Gastroesophageal sphincter (tissue), 4 donors: ENCODE measurements around the gene TNS3. TPM values are rescaled to one million over a fixed set of nuclear protein-coding genes. Genes with fewer than 3 reads are reported as not detected.

Experiments
- ATAC-seq: fragments of 150-250 bp; one replicate; pipeline ENCODE4 v1.9.1; 2016; ENCODE audit warnings: mild to moderate bottlenecking, moderate library complexity
- H3K27ac ChIP-seq, 4 donors: fragments of 200-600 bp; sonication (generic) in 3 of 4; 1 replicate in 3 of 4; 2 replicates in 1 of 4; pipeline ENCODE4 v1.5.1; 2016 to 2019
- H3K27me3 ChIP-seq: fragments of 200-600 bp; sonication (generic); one replicate; pipeline ENCODE4 v1.5.1; 2019
- H3K36me3 ChIP-seq, 2 donors: fragments of 200-600 bp; sonication (generic); one replicate each; pipeline ENCODE4 v1.5.1; 2019; ENCODE audit warnings: control low read depth in 1 of 2
- H3K4me1 ChIP-seq, 3 donors: fragments of 200-600 bp; sonication (generic); 1 replicate in 2 of 3; 2 replicates in 1 of 3; pipeline ENCODE4 v1.5.1; 2016 to 2019; ENCODE audit warnings: control low read depth in 2 of 3
- H3K4me3 ChIP-seq, 2 donors: fragments of 200-600 bp; sonication (generic); one replicate each; pipeline ENCODE4 v1.5.1; 2019; ENCODE audit warnings: mild to moderate bottlenecking in 1 of 2, moderate library complexity in 1 of 2
- H3K9me3 ChIP-seq, 3 donors: fragments of 200-600 bp; sonication (generic); one replicate each; pipeline ENCODE4 v1.5.1; 2017 to 2019; ENCODE audit warnings: control low read depth in 2 of 3
- EP300 ChIP-seq: sonication (generic); formaldehyde crosslinking; IDR thresholded peaks from one replicate; pipeline ENCODE4 v1.6.1; 2017; ENCODE audit warnings: antibody characterized with exemption, mild to moderate bottlenecking
- POLR2A ChIP-seq, 2 donors: fragments of 450-650 bp; IDR thresholded peaks; one replicate each; pipeline ENCODE4 v1.6.1; 2017; ENCODE audit warnings: antibody characterized with exemption in 2 of 2, mild to moderate bottlenecking in 2 of 2, moderate library complexity in 1 of 2
- POLR2AphosphoS5 ChIP-seq: sonication (generic); formaldehyde crosslinking; IDR thresholded peaks from one replicate; pipeline ENCODE4 v1.6.1; 2017; ENCODE audit warnings: antibody characterized with exemption
- WGBS, 2 donors: methylation state at CpG; one replicate each; pipeline ENCODE4 v1.1.5; 2018; ENCODE audit warnings: low coverage in 1 of 2; 5-methylcytosine and 5-hydroxymethylcytosine counted together
- total RNA-seq, 4 donors: library from RNA; depleted of rRNA; stranded (reverse); fragments of >200 nt; gene quantifications; one replicate each; pipeline ENCODE4 v1.1.0, GENCODE V29; 2016
- TF ChIP-seq, protein P1 (sequence below), 4 experiments: fragments of 200-600 bp in 2 of 4; fragments of 450-650 bp in 2 of 4; sonication (generic) in 1 of 4; IDR thresholded peaks; one replicate each; pipeline ENCODE4 v1.5.1; 2017 to 2019; ENCODE audit warnings: antibody characterized with exemption in 4 of 4, mild to moderate bottlenecking in 2 of 4, moderate library complexity in 2 of 4

TNS3 gene
- total RNA-seq, 4 donors from 2014 or later, result 35.0 to 61.3 (median 45.1) TPM

DNA sequence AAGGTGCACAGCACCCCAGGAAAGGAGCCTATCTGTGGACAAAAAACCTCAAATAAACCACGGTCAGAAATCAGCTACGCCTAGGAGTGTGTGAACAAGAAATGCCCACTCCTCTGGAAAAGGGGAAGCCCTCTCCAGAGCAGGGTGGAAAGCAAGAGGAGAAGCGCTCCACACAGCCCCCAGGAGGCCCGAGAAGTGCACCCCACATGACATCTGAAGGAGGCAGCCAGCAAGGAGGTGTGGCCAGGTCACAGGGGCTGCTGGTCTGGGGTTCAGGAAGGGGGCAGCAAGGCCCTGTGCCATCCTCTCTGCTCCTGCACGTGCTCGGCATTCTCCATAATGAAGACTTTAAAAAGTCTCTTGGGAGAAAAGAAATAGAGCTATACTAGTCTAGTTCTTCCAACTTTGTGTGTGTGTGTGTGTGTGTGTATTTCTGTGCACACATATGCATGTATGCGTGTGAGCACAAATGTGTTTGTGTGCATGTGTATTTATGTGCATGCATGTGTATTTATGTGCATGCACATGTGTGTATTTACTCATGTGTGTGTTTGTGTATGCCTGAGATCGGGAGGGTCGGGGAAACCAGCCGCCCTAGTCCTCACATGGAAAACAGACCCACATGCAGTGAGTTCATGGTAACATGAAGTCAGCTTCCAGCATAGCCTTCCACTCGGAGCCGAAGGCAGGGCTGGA is 76.5 kb downstream of the TNS3 start:
- Histone ChIP-seq H3K36me3 (no peaks in the 10 kb centered on the region), H3K27me3 (no peaks in the 10 kb centered on the region), H3K4me3 (no peak overlapping the region), H3K9me3 (no peaks in the 10 kb centered on the region), H3K4me1 (peaks cover 0 to 83% (median 28%) of the 10 kb centered on the region in 3 donors), H3K27ac (no peak overlapping the region)
- TF ChIP-seq, protein P1, sequence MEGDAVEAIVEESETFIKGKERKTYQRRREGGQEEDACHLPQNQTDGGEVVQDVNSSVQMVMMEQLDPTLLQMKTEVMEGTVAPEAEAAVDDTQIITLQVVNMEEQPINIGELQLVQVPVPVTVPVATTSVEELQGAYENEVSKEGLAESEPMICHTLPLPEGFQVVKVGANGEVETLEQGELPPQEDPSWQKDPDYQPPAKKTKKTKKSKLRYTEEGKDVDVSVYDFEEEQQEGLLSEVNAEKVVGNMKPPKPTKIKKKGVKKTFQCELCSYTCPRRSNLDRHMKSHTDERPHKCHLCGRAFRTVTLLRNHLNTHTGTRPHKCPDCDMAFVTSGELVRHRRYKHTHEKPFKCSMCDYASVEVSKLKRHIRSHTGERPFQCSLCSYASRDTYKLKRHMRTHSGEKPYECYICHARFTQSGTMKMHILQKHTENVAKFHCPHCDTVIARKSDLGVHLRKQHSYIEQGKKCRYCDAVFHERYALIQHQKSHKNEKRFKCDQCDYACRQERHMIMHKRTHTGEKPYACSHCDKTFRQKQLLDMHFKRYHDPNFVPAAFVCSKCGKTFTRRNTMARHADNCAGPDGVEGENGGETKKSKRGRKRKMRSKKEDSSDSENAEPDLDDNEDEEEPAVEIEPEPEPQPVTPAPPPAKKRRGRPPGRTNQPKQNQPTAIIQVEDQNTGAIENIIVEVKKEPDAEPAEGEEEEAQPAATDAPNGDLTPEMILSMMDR (IDR thresholded peaks at IDR 0.05), result no peak
- no peak for TF ChIP-seq EP300
- TF ChIP-seq POLR2A (IDR thresholded peaks at IDR 0.05), result no peak
- TF ChIP-seq POLR2AphosphoS5, result no peak
- WGBS, 2 donors, result 80 to 99% methylated on average over 4 to 6 of the region's 12 CpGs
- ATAC-seq, result no peak

DNA sequence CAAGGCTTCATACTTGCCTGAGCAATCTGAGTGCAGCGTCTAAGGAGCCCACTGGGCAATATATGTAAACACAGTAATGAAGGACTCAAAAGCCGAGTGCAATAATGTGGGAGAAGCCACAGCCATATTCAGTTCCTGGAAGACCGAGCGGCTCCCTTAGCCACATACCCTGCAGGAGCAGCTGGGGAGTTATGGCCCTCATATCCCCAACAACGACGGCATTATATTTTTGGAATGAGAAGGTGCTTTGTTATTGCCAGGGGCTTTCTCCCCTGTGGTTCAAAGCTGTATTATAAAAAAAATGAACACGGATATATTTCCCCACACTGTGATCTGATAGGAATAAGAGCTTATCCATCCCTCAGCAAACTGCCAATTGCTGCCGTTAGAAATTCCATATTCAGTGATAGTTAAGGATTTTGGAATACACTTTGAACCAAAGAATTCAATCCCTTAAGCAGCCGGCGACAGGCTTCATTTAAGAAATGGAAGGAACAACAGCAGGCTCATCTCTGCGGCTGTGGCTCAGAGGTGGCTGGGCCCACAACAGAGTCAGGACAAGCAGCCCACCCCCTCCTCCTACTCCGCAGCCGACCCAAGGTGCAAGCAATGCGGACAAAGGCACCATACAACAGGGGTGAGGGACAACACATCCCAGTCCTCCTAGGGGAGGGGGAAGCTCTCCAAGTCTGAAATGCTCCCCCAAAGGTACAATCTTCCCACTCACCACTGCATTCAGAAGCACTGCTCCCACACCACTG is 77.2 kb downstream of the TNS3 start:
- H3K27me3 ChIP-seq, result no peaks in the 10 kb centered on the region
- no peak overlapping the region for H3K4me3 ChIP-seq
- H3K36me3 ChIP-seq, result no peaks in the 10 kb centered on the region
- no peak for ATAC-seq
- peaks cover 0 to 84% (median 28%) of the 10 kb centered on the region in 3 donors for H3K4me1 ChIP-seq
- H3K27ac ChIP-seq, result no peak overlapping the region
- H3K9me3 ChIP-seq, result no peaks in the 10 kb centered on the region
- TF ChIP-seq, protein P1 (IDR thresholded peaks at IDR 0.05), result no peak
- TF ChIP-seq POLR2A (IDR thresholded peaks at IDR 0.05) (no peak), EP300 (no peak), POLR2AphosphoS5 (no peak)
- 73 to 92% methylated on average over 5 to 8 of the region's 14 CpGs for WGBS, 2 donors

DNA sequence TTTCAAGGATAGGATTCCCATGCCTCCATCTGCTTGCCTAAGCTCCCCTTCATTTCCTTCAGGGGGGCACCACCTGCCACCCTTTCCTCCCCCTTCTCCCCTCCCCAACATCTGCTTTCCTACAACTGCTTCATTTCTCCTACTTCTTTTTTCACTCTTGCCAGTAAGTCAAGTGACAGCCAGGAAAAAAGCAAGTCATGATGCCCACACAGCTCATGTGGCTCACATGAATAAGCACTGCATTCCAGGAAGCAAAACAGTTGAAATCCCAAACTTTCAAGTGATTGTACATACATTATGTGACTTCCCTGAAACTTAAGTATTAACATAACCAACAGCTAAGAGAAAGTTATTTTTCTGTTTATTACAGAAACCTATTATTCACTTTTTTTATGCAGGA is 78.6 kb downstream of the TNS3 start:
- no peak overlapping the region for H3K27ac ChIP-seq
- no peaks in the 10 kb centered on the region for H3K36me3 ChIP-seq
- H3K4me3 ChIP-seq, result no peak overlapping the region
- no peaks in the 10 kb centered on the region for H3K9me3 ChIP-seq
- H3K27me3 ChIP-seq, result no peaks in the 10 kb centered on the region
- TF ChIP-seq POLR2AphosphoS5 (peak; percentile 70), POLR2A (IDR thresholded peaks at IDR 0.05) (no peak), EP300 (no peak)
- no peak for ATAC-seq
- peaks cover 0 to 94% (median 28%) of the 10 kb centered on the region in 3 donors for H3K4me1 ChIP-seq

DNA sequence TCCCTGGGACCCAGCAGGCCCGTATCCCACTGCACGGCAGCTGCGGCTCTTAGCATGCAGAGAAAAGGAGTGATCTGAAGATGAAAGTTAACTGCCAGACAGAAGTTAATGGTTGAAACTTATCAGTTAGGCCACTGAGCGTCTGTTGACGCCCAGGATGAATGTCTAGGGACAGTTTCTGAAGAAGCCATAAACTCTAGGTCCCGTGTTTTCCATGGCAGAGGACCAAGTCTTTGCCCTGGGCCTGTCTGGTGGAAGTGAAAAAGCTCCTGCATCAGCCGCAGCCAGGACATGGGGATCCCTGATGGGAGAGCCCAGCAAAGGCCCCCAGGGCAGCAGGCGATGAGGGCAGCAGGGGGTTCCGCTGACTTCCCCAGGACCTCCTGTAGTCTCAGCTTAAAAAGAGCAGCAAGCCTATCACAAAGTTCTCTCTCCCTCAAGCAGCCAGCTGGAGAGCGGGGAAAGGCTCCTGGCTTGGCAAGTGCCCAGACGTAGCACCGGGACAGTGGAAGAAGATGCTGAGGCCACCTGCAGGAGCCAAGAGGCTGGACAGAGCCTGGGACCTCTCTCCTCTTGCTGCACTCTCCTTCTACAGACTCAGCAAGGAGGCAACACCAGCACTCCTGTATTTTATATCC is 79.6 kb downstream of the TNS3 start:
- Histone ChIP-seq H3K36me3 (no peaks in the 10 kb centered on the region), H3K27me3 (no peaks in the 10 kb centered on the region), H3K27ac (no peak overlapping the region), H3K4me3 (no peak overlapping the region), H3K9me3 (no peaks in the 10 kb centered on the region), H3K4me1 (peaks cover 0 to 93% (median 28%) of the 10 kb centered on the region in 3 donors)
- no peak for TF ChIP-seq POLR2A (IDR thresholded peaks at IDR 0.05)
- TF ChIP-seq EP300, result no peak
- no peak for TF ChIP-seq POLR2AphosphoS5
- TF ChIP-seq, protein P1 (IDR thresholded peaks at IDR 0.05), result no peak
- 71 to 85% methylated on average over 6 to 8 of the region's 12 CpGs for WGBS, 2 donors
- no peak for ATAC-seq

DNA sequence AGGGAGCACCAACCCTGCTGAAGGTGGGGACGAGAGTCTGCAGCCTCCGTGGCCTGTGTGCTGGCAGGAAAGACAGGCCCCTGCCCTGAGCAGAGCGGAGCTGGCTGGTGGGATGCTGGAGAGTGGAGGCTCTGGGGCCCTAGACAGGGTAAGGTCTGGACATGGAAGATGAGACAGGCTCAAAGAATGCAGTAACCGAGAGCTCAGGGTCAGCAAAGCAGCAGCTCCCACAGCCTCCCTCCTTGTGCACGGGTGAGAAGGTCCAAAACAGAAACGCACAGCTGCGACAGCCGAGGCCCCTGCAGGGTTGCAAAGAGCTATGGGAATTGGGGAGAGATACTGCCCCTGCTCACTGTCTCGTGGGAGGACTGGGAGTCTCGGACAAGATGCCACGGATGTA is 80.5 kb downstream of the TNS3 start:
- TF ChIP-seq, protein P1 (IDR thresholded peaks at IDR 0.05), result no peak
- TF ChIP-seq POLR2AphosphoS5 (no peak), POLR2A (IDR thresholded peaks at IDR 0.05) (no peak), EP300 (no peak)
- 42% methylated on average over 6 of the region's 11 CpGs; no CpG with 5 or more reads in 1 of the 2 donors for WGBS, 2 donors
- no peaks in the 10 kb centered on the region for H3K27me3 ChIP-seq
- no peak overlapping the region for H3K4me3 ChIP-seq
- no peaks in the 10 kb centered on the region for H3K9me3 ChIP-seq
- H3K36me3 ChIP-seq, result no peaks in the 10 kb centered on the region
- peaks cover 0 to 93% (median 25%) of the 10 kb centered on the region in 3 donors for H3K4me1 ChIP-seq
- no peak overlapping the region for H3K27ac ChIP-seq
- ATAC-seq, result no peak
